Measurements from ENCODE around the gene MLLT11.

Gene MLLT11

GRCh38 chr1:151035167-151035566 lies 25.0 kb upstream of the MLLT11 start:
- DNase-seq (ENCODE audit: low read depth, low spot score): no peak
- Histone ChIP-seq H3K36me3 (ENCODE audit: insufficient read depth, low read length) (peaks cover 20% of the 10 kb centered on the region), H3K9ac (ENCODE audit: insufficient read length) (no peak overlapping the region), H3K4me3 (no peak overlapping the region), H3K9me3 (ENCODE audit: low read depth, low read length) (no peaks in the 10 kb centered on the region), H3K27ac (no peak overlapping the region)
- no peak for TF ChIP-seq POLR2AphosphoS5 (IDR thresholded peaks at IDR 0.05; ENCODE audit: borderline replicate concordance, low read depth, low read length)
- TF ChIP-seq FOXP2 (optimal IDR thresholded peaks at IDR 0.05; ENCODE audit: control extremely low read depth, extremely low read length, insufficient read depth): no peak
- no peak for TF ChIP-seq EZH2 (IDR thresholded peaks at IDR 0.05)

GRCh38 chr1:151036356-151036755 lies 23.8 kb upstream of the MLLT11 start, which contains the start of gene BNIPL:
Gene BNIPL, plus strand, starts transcription at chr1:151036586. Its CDS starts 140 bp downstream, at chr1:151036726.
- peaks cover 19% of the 10 kb centered on the region for H3K36me3 ChIP-seq (ENCODE audit: insufficient read depth, low read length)
- TF ChIP-seq FOXP2 (optimal IDR thresholded peaks at IDR 0.05; ENCODE audit: control extremely low read depth, extremely low read length, insufficient read depth) (no peak), EZH2 (IDR thresholded peaks at IDR 0.05) (no peak), POLR2AphosphoS5 (IDR thresholded peaks at IDR 0.05; ENCODE audit: borderline replicate concordance, low read depth, low read length) (no peak)
- no peak for DNase-seq (ENCODE audit: low read depth, low spot score)
- H3K27ac ChIP-seq: no peak within 1 kb of the TSS
- H3K4me3 ChIP-seq: no peak within 1 kb of the TSS
- H3K9ac ChIP-seq (ENCODE audit: insufficient read length): no peak within 1 kb of the TSS
- no peaks in the 10 kb centered on the region for H3K9me3 ChIP-seq (ENCODE audit: low read depth, low read length)

- no peaks in the 10 kb centered on the region for H3K9me3 ChIP-seq (ENCODE audit: low read depth, low read length)
- DNase-seq (ENCODE audit: low read depth, low spot score): no peak
- peaks cover 16% of the 10 kb centered on the region; the same call in 1 of the 2 replicates for H3K36me3 ChIP-seq (ENCODE audit: insufficient read depth, low read length)
- H3K4me3 ChIP-seq: no peak overlapping the region
- H3K27ac ChIP-seq: no peak overlapping the region
- no peak overlapping the region for H3K9ac ChIP-seq (ENCODE audit: insufficient read length)
- TF ChIP-seq FOXP2 (optimal IDR thresholded peaks at IDR 0.05; ENCODE audit: control extremely low read depth, extremely low read length, insufficient read depth): no peak
Measured at GRCh38 chr1:151037032-151037431, 23.2 kb upstream of the MLLT11 start.

GRCh38 chr1:151039521-151039920 lies 20.7 kb upstream of the MLLT11 start:
- H3K9ac ChIP-seq (ENCODE audit: insufficient read length): no peak overlapping the region
- H3K9me3 ChIP-seq (ENCODE audit: low read depth, low read length): no peaks in the 10 kb centered on the region
- no peak for TF ChIP-seq POLR2AphosphoS5 (IDR thresholded peaks at IDR 0.05; ENCODE audit: borderline replicate concordance, low read depth, low read length)
- TF ChIP-seq EZH2 (IDR thresholded peaks at IDR 0.05): no peak
- no peak for TF ChIP-seq FOXP2 (optimal IDR thresholded peaks at IDR 0.05; ENCODE audit: control extremely low read depth, extremely low read length, insufficient read depth)
- no peak overlapping the region for H3K27ac ChIP-seq
- DNase-seq (ENCODE audit: low read depth, low spot score): no peak
- H3K36me3 ChIP-seq (ENCODE audit: insufficient read depth, low read length): peaks cover 6% of the 10 kb centered on the region; the same call in 1 of the 2 replicates
- no peak overlapping the region for H3K4me3 ChIP-seq

GRCh38 chr1:151043163-151043562 lies 17.0 kb upstream of the MLLT11 start:
- no peak for TF ChIP-seq EZH2 (IDR thresholded peaks at IDR 0.05)
- TF ChIP-seq FOXP2 (optimal IDR thresholded peaks at IDR 0.05; ENCODE audit: control extremely low read depth, extremely low read length, insufficient read depth): no peak
- TF ChIP-seq POLR2AphosphoS5 (IDR thresholded peaks at IDR 0.05; ENCODE audit: borderline replicate concordance, low read depth, low read length): no peak
- no peak overlapping the region for H3K9ac ChIP-seq (ENCODE audit: insufficient read length)
- H3K27ac ChIP-seq: no peak overlapping the region
- no peak overlapping the region for H3K4me3 ChIP-seq
- DNase-seq (ENCODE audit: low read depth, low spot score): no peak
- no peaks in the 10 kb centered on the region for H3K9me3 ChIP-seq (ENCODE audit: low read depth, low read length)
- no peaks in the 10 kb centered on the region for H3K36me3 ChIP-seq (ENCODE audit: insufficient read depth, low read length)

- Histone ChIP-seq H3K9ac (ENCODE audit: insufficient read length) (peak within 1 kb of the TSS; percentile 72), H3K27ac (0 out of 2 replicates have a peak within 1 kb of the TSS, but pooled peaks have one; percentile 36)
- no peak for DNase-seq (ENCODE audit: low read depth, low spot score)
Measured at GRCh38 chr1:151047591-151047924, 12.6 kb upstream of the MLLT11 start, which contains the start of gene C1orf56. Gene C1orf56, plus strand, starts transcription at chr1:151047751. Its CDS starts 97 bp downstream, at chr1:151047848.

GRCh38 chr1:151047925-151048644 lies 12.1 kb upstream of the MLLT11 start:
- 0 out of 2 replicates have a peak, but pooled peaks have one; percentile 38 for TF ChIP-seq POLR2AphosphoS5 (IDR thresholded peaks at IDR 0.05; ENCODE audit: borderline replicate concordance, low read depth, low read length)
- TF ChIP-seq FOXP2 (optimal IDR thresholded peaks at IDR 0.05; ENCODE audit: control extremely low read depth, extremely low read length, insufficient read depth): no peak
- peak overlapping the region; percentile 92 for H3K4me3 ChIP-seq
- peaks cover 5% of the 10 kb centered on the region; the same call in 1 of the 2 replicates for H3K36me3 ChIP-seq (ENCODE audit: insufficient read depth, low read length)
- H3K27ac ChIP-seq: no peak overlapping the region
- H3K9ac ChIP-seq (ENCODE audit: insufficient read length): peak overlapping the region; percentile 72
- no peaks in the 10 kb centered on the region for H3K9me3 ChIP-seq (ENCODE audit: low read depth, low read length)
- no peak for DNase-seq (ENCODE audit: low read depth, low spot score)

More at GRCh38 chr1:151047591-151047924, 12.6 kb upstream of the MLLT11 start, which contains the start of gene C1orf56:
- Histone ChIP-seq H3K9me3 (ENCODE audit: low read depth, low read length) (no peaks in the 10 kb centered on the region), H3K36me3 (ENCODE audit: insufficient read depth, low read length) (no peaks in the 10 kb centered on the region; the same call in 1 of the 2 replicates), H3K4me3 (peak within 1 kb of the TSS; percentile 92)
- no peak for TF ChIP-seq EZH2 (IDR thresholded peaks at IDR 0.05)
- peak; percentile 64; the same call in 1 of the 2 replicates for TF ChIP-seq POLR2AphosphoS5 (IDR thresholded peaks at IDR 0.05; ENCODE audit: borderline replicate concordance, low read depth, low read length)

GRCh38 chr1:151048645-151049032 lies 11.6 kb upstream of the MLLT11 start:
- H3K4me3 ChIP-seq: peak overlapping the region; percentile 92; the same call in 1 of the 2 replicates
- no peak for DNase-seq (ENCODE audit: low read depth, low spot score)
- TF ChIP-seq FOXP2 (optimal IDR thresholded peaks at IDR 0.05; ENCODE audit: control extremely low read depth, extremely low read length, insufficient read depth): no peak
- TF ChIP-seq POLR2AphosphoS5 (IDR thresholded peaks at IDR 0.05; ENCODE audit: borderline replicate concordance, low read depth, low read length): no peak
- TF ChIP-seq EZH2 (IDR thresholded peaks at IDR 0.05): no peak
- no peaks in the 10 kb centered on the region for H3K9me3 ChIP-seq (ENCODE audit: low read depth, low read length)
- no peak overlapping the region for H3K9ac ChIP-seq (ENCODE audit: insufficient read length)
- H3K36me3 ChIP-seq (ENCODE audit: insufficient read depth, low read length): peaks cover 11% of the 10 kb centered on the region; the same call in 1 of the 2 replicates
- no peak overlapping the region for H3K27ac ChIP-seq
